ENCODE measurements around the gene KLF2.

DNA sequence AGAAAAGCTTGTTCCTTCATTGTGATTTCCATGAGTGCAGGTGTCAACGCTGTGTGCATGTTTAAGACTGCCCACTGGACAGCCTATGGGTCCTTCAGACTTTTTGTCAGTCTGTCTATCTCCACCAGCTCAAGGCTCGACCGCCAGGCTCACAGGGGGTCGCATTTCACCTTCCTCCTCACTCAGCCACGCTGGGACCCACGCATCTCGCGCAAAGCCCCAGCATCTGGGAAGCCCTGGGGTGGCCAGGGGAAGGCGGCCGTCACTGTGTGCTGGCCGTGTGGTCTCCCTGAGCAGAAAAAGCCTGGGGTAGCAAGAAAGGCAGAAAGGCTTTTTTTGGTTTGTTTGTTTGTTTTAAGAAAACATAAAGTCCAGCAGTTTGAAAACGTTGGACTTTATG lies 48.5 kb downstream of the KLF2 start:
- TF ChIP-seq, protein P1, sequence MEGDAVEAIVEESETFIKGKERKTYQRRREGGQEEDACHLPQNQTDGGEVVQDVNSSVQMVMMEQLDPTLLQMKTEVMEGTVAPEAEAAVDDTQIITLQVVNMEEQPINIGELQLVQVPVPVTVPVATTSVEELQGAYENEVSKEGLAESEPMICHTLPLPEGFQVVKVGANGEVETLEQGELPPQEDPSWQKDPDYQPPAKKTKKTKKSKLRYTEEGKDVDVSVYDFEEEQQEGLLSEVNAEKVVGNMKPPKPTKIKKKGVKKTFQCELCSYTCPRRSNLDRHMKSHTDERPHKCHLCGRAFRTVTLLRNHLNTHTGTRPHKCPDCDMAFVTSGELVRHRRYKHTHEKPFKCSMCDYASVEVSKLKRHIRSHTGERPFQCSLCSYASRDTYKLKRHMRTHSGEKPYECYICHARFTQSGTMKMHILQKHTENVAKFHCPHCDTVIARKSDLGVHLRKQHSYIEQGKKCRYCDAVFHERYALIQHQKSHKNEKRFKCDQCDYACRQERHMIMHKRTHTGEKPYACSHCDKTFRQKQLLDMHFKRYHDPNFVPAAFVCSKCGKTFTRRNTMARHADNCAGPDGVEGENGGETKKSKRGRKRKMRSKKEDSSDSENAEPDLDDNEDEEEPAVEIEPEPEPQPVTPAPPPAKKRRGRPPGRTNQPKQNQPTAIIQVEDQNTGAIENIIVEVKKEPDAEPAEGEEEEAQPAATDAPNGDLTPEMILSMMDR (IDR thresholded peaks at IDR 0.05), result no peak
- TF ChIP-seq POLR2A (IDR thresholded peaks at IDR 0.05), result no peak
